ENCODE data around the gene NCKAP5. TPM values are rescaled to one million over a fixed set of nuclear protein-coding genes. Genes with fewer than 3 reads are reported as not detected.

The NCKAP5 gene
- polyA plus RNA-seq, 3 donors = not detected

DNA sequence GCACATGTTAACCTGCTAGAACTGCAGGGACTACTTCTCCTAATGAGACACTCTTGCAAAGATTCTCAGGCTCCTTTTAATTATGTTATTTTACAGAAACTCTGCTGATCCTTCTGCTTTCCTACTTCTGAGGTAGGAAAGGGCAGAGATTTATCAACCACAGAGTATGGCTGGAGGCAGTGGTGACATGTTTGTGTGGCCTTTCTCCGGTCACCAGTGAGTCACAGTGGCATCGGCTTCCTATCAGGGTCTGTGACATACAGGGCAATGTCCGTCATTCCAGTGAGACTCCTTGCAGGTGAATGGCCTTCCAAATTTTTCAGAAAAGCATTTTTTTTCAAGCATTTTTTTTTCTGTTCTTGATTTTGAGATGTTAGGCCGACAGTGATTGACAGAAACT lies 717.6 kb downstream of the NCKAP5 start:
- Mint-ChIP-seq H3K27ac (no peak overlapping the region), H3K4me3 (no peak overlapping the region), H3K27me3 (ENCODE audit: low read depth in 3 of 3) (peaks cover 0 to 1% (median 0%) of the 10 kb centered on the region in 3 donors), H3K36me3 (no peaks in the 10 kb centered on the region), H3K9me3 (peaks cover 0 to 2% (median 0%) of the 10 kb centered on the region in 7 donors), H3K4me1 (no peaks in the 10 kb centered on the region)
- 70% methylated on average over 3 of the region's 4 CpGs for WGBS (ENCODE audit: insufficient coverage)
- TF ChIP-seq, protein P1, sequence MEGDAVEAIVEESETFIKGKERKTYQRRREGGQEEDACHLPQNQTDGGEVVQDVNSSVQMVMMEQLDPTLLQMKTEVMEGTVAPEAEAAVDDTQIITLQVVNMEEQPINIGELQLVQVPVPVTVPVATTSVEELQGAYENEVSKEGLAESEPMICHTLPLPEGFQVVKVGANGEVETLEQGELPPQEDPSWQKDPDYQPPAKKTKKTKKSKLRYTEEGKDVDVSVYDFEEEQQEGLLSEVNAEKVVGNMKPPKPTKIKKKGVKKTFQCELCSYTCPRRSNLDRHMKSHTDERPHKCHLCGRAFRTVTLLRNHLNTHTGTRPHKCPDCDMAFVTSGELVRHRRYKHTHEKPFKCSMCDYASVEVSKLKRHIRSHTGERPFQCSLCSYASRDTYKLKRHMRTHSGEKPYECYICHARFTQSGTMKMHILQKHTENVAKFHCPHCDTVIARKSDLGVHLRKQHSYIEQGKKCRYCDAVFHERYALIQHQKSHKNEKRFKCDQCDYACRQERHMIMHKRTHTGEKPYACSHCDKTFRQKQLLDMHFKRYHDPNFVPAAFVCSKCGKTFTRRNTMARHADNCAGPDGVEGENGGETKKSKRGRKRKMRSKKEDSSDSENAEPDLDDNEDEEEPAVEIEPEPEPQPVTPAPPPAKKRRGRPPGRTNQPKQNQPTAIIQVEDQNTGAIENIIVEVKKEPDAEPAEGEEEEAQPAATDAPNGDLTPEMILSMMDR (IDR thresholded peaks at IDR 0.05) = no peak
- no peak overlapping the region for H3K9ac ChIP-seq (ENCODE audit: insufficient read depth, low read length, poor library complexity, severe bottlenecking)
- H3K4me3 ChIP-seq (replicated peaks in 1 of 3; ENCODE audit: low read depth in 2 of 3, low read length in 3 of 3) = no peak overlapping the region
- H3K9me3 ChIP-seq (replicated peaks in 1 of 2; ENCODE audit: control insufficient read depth in 1 of 2, insufficient read depth in 1 of 2, low read length in 2 of 2) = no peaks in the 10 kb centered on the region
- H3K27me3 ChIP-seq (ENCODE audit: control insufficient read depth in 2 of 2, insufficient read depth in 2 of 2, low read length in 2 of 2) = no peaks in the 10 kb centered on the region
- H3K27ac ChIP-seq (ENCODE audit: low read depth in 1 of 2, low read length in 2 of 2) = no peak overlapping the region
- DNase-seq = no peak
- H3K4me1 ChIP-seq (ENCODE audit: control insufficient read depth in 1 of 2, insufficient read depth in 2 of 2, low read length in 2 of 2) = no peaks in the 10 kb centered on the region
- H4K20me1 ChIP-seq (ENCODE audit: insufficient read depth, low read length) = no peaks in the 10 kb centered on the region
- no peak overlapping the region for H3K4me2 ChIP-seq (replicated peaks; ENCODE audit: extremely low read depth, low read length, poor library complexity, severe bottlenecking)
- H2AFZ ChIP-seq (ENCODE audit: insufficient read depth, low read depth, low read length, poor library complexity, severe bottlenecking) = no peak overlapping the region
- intact Hi-C loops (cut with micrococcal nuclease) = no loop called here
- H3K79me2 ChIP-seq (ENCODE audit: insufficient read depth, low read length) = no peaks in the 10 kb centered on the region
- H3K36me3 ChIP-seq (replicated peaks in 1 of 2; ENCODE audit: control insufficient read depth in 1 of 2, insufficient read depth in 2 of 2, low read length in 2 of 2) = no peaks in the 10 kb centered on the region

GRCh38 chr2:132849118-132849517 lies 719.1 kb downstream of the NCKAP5 start:
- Histone ChIP-seq H3K4me1 (ENCODE audit: control insufficient read depth in 1 of 2, insufficient read depth in 2 of 2, low read length in 2 of 2) (no peaks in the 10 kb centered on the region), H3K4me3 (replicated peaks in 1 of 3; ENCODE audit: low read depth in 2 of 3, low read length in 3 of 3) (no peak overlapping the region), H3K27me3 (ENCODE audit: control insufficient read depth in 2 of 2, insufficient read depth in 2 of 2, low read length in 2 of 2) (no peaks in the 10 kb centered on the region), H3K79me2 (ENCODE audit: insufficient read depth, low read length) (no peaks in the 10 kb centered on the region), H3K9me3 (replicated peaks in 1 of 2; ENCODE audit: control insufficient read depth in 1 of 2, insufficient read depth in 1 of 2, low read length in 2 of 2) (no peaks in the 10 kb centered on the region), H3K27ac (ENCODE audit: low read depth in 1 of 2, low read length in 2 of 2) (no peak overlapping the region), H3K9ac (ENCODE audit: insufficient read depth, low read length, poor library complexity, severe bottlenecking) (no peak overlapping the region), H3K36me3 (replicated peaks in 1 of 2; ENCODE audit: control insufficient read depth in 1 of 2, insufficient read depth in 2 of 2, low read length in 2 of 2) (no peaks in the 10 kb centered on the region), H4K20me1 (ENCODE audit: insufficient read depth, low read length) (no peaks in the 10 kb centered on the region), H2AFZ (ENCODE audit: insufficient read depth, low read depth, low read length, poor library complexity, severe bottlenecking) (no peak overlapping the region), H3K4me2 (replicated peaks; ENCODE audit: extremely low read depth, low read length, poor library complexity, severe bottlenecking) (no peak overlapping the region)
- H3K4me1 Mint-ChIP-seq = no peaks in the 10 kb centered on the region
- TF ChIP-seq, protein P1 (IDR thresholded peaks at IDR 0.05) = no peak
- H3K4me3 Mint-ChIP-seq = no peak overlapping the region
- H3K27me3 Mint-ChIP-seq (ENCODE audit: low read depth in 3 of 3) = no peaks in the 10 kb centered on the region
- no CpG with 5 or more reads among the region's 1 CpG for WGBS (ENCODE audit: insufficient coverage)
- DNase-seq = no peak
- no peak overlapping the region for H3K27ac Mint-ChIP-seq
- no peaks in the 10 kb centered on the region for H3K36me3 Mint-ChIP-seq
- H3K9me3 Mint-ChIP-seq = peaks cover 0 to 2% (median 0%) of the 10 kb centered on the region in 7 donors
- intact Hi-C loops (cut with micrococcal nuclease) = no loop called here
